GM21576 (cell line): Measurements from ENCODE around the gene FLII.
"Not testable (repeated sequence)": the region's sequence is repeated elsewhere in the genome, so short reads cannot be mapped to it uniquely, and the experiment has no call there.

Source experiments
- ATAC-seq: cut with Tn5 transposase; IDR thresholded peaks from one replicate; pipeline ENCODE4 v1.9.1; 2021; ENCODE audit warnings: mild to moderate bottlenecking, moderate library complexity; ENCODE audit not compliant: unreplicated experiment

Gene FLII

GRCh38 chr17:18258356-18259038 is at the start of gene FLII:
TSS of gene FLII (minus strand) at chr17:18258738. CDS start at chr17:18258690, 48 bp downstream.
- peak; percentile 25 for ATAC-seq

- not testable (repeated sequence) for ATAC-seq
Observed at GRCh38 chr17:18303206-18303605, 44.7 kb upstream of the FLII start.

GRCh38 chr17:18300725-18301480 is 42.4 kb upstream of the FLII start:
- ATAC-seq, result no peak

GRCh38 chr17:18298061-18298460 is 39.5 kb upstream of the FLII start:
- not testable (repeated sequence) for ATAC-seq

GRCh38 chr17:18291718-18292540 is 33.4 kb upstream of the FLII start:
- no peak for ATAC-seq

- no peak for ATAC-seq
Observed at GRCh38 chr17:18285296-18285695, 26.8 kb upstream of the FLII start.

GRCh38 chr17:18281788-18282187 is 23.2 kb upstream of the FLII start:
- ATAC-seq, result no peak

GRCh38 chr17:18280766-18281371 is 22.3 kb upstream of the FLII start:
- ATAC-seq, result no peak

- no peak for ATAC-seq
Observed at GRCh38 chr17:18280249-18280648, 21.7 kb upstream of the FLII start.

GRCh38 chr17:18278867-18279266 is 20.3 kb upstream of the FLII start:
- no peak for ATAC-seq

- no peak for ATAC-seq
Observed at GRCh38 chr17:18277076-18277475, 18.5 kb upstream of the FLII start.

GRCh38 chr17:18270046-18270931 is 11.8 kb upstream of the FLII start:
- no peak for ATAC-seq

- no peak for ATAC-seq
Observed at GRCh38 chr17:18267927-18268711, 9.6 kb upstream of the FLII start.

- ATAC-seq, result no peak
Observed at GRCh38 chr17:18267366-18267765, 8.8 kb upstream of the FLII start.

- no peak for ATAC-seq
Observed at GRCh38 chr17:18263885-18264682, 5.5 kb upstream of the FLII start.

GRCh38 chr17:18262641-18263040 is 4.1 kb upstream of the FLII start:
- no peak for ATAC-seq

- no peak for ATAC-seq
Observed at GRCh38 chr17:18262111-18262510, 3.6 kb upstream of the FLII start.

GRCh38 chr17:18261659-18262058 is 3.1 kb upstream of the FLII start:
- no peak for ATAC-seq

- no peak for ATAC-seq
Observed at GRCh38 chr17:18261146-18261515, 2.6 kb upstream of the FLII start.
